Dermis microvascular lymphatic vessel endothelial cell (primary cell): ENCODE measurements around the gene GABRD. TPM values are rescaled to one million over a fixed set of nuclear protein-coding genes. Genes with fewer than 3 reads are reported as not detected.

Source experiments
- DNase-seq, 2 donors: peaks; one replicate each; pipeline versions ENCODE4 v3.0.0 to v3.0.0-alpha.2; 2010; ENCODE audit warnings: low read depth in 2 of 2
- total RNA-seq: library from RNA; depleted of rRNA; stranded (reverse); fragments of >200 nt; gene quantifications from 2 replicates; pipeline ENCODE4 v1.2.1, GENCODE V29; 2014

The GABRD gene
- total RNA-seq, 1 donor from 2014 or later, result 1.0 TPM

GRCh38 chr1:2033165-2033564 is 14.0 kb downstream of the GABRD start:
- DNase-seq, result no peak

- no peak for DNase-seq
These were observed 17.1 kb downstream of the GABRD start for GRCh38 chr1:2036287-2036686.

- no peak for DNase-seq
These were observed 18.3 kb downstream of the GABRD start for GRCh38 chr1:2037314-2037979.

GRCh38 chr1:2038229-2038628 is 19.1 kb downstream of the GABRD start:
- no peak for DNase-seq

GRCh38 chr1:2039251-2039650 is 20.1 kb downstream of the GABRD start:
- no peak for DNase-seq

GRCh38 chr1:2041305-2041704 is 22.2 kb downstream of the GABRD start:
- DNase-seq, result no peak

GRCh38 chr1:2041887-2042286 is 22.7 kb downstream of the GABRD start:
- no peak for DNase-seq

GRCh38 chr1:2042830-2043773 is 24.0 kb downstream of the GABRD start:
- no peak for DNase-seq

- no peak for DNase-seq
These were observed 24.7 kb downstream of the GABRD start for GRCh38 chr1:2043886-2044285.

- peak in 1 of 2 donors; percentile 44 for DNase-seq
These were observed 25.6 kb downstream of the GABRD start for GRCh38 chr1:2044510-2045319.

- peak; percentile 39 to 80 for DNase-seq
These were observed 26.5 kb downstream of the GABRD start for GRCh38 chr1:2045468-2046173.

GRCh38 chr1:2046174-2046917 is 27.2 kb downstream of the GABRD start:
- DNase-seq, result peak; percentile 30 to 52

- DNase-seq, result no peak
These were observed 28.0 kb downstream of the GABRD start for GRCh38 chr1:2046953-2047748.

GRCh38 chr1:2047749-2048729 is 28.9 kb downstream of the GABRD start:
- no peak for DNase-seq

GRCh38 chr1:2049225-2049717 is 30.1 kb downstream of the GABRD start:
- peak in 1 of 2 donors; percentile 7 for DNase-seq

- DNase-seq, result peak; percentile 51 to 71
These were observed 30.7 kb downstream of the GABRD start, which contains the start of gene PRKCZ for GRCh38 chr1:2049718-2050431. TSS of gene PRKCZ (plus strand) at chr1:2050411. CDS start at chr1:2050631, 220 bp downstream.

- no peak for DNase-seq
These were observed 31.3 kb downstream of the GABRD start for GRCh38 chr1:2050461-2050792.
